K562 (cell line): ENCODE measurements around the gene AIRE. TPM values are rescaled to one million over a fixed set of nuclear protein-coding genes. Genes with fewer than 3 reads are reported as not detected.

Experiments
- ARID2 ChIP-seq: fragments of 450-650 bp; IDR thresholded peaks from 2 replicates; pipeline ENCODE4 v1.6.1; 2017; ENCODE audit warnings: antibody characterized with exemption, mild to moderate bottlenecking
- PTBP1 ChIP-seq: fragments of 200-400 bp; formaldehyde crosslinking; IDR thresholded peaks from 2 replicates; pipeline ENCODE4 v1.6.1; 2017; ENCODE audit warnings: low read depth, low read length
- ZBTB7A ChIP-seq: IDR thresholded peaks from 2 replicates; pipeline ENCODE4 v1.6.1; 2011; ENCODE audit warnings: low read depth, mild to moderate bottlenecking, low read length, moderate library complexity, borderline replicate concordance; ENCODE audit not compliant: control insufficient read depth
- ZNF121 ChIP-seq: sonication (generic); formaldehyde crosslinking; conservative IDR thresholded peaks from 2 replicates; pipeline ENCODE4 v1.8.0; 2022; ENCODE audit warnings: missing genetic modification reagents
- polyA plus RNA-seq, 8 experiments: library from polyadenylated mRNA; depleted of rRNA in 4 of 8; stranded (reverse) in 5 of 8; unstranded in 3 of 8; fragments of >200 nt; fragmentation: Nextera tagmentation in 2 of 8; fragmentation: Illumina TruSeq in 1 of 8; extraction: Ambion mirVana in 2 of 8; extraction: Trizol in 1 of 8; gene quantifications; 2 replicates each; pipeline versions ENCODE4 v1.2.1 to v1.2.3, GENCODE V29; 2011 to 2014; ENCODE audit warnings: inconsistent platforms in 1 of 8, missing spikeins in 1 of 8
- total RNA-seq, 7 experiments: library from RNA; depleted of rRNA in 6 of 7; stranded (reverse); fragments of >200 nt in 6 of 7; fragmentation: Illumina TruSeq in 2 of 7; extraction: Trizol in 2 of 7; gene quantifications; 2 replicates each; pipeline versions ENCODE4 v1.2.1 to v1.2.3, GENCODE V29; 2011 to 2021; ENCODE audit warnings: low replicate concordance in 1 of 7
- TF ChIP-seq, protein P1 (sequence below), 2 experiments: IDR thresholded peaks; 2 replicates each; pipeline ENCODE4 v1.6.1; 2012; ENCODE audit warnings: improper control_type of control experiment in 2 of 2, low read depth in 2 of 2, low read length in 2 of 2, borderline replicate concordance in 1 of 2
- TF ChIP-seq, protein P2 (sequence below), 3 experiments: fragments of 200-800 bp in 1 of 3; sonication (Bioruptor generic) in 1 of 3; sonication (generic) in 1 of 3; formaldehyde crosslinking in 1 of 3; IDR thresholded peaks; 2 replicates each; pipeline versions ENCODE4 v1.6.1 to v1.8.0; 2016 to 2022; ENCODE audit warnings: mild to moderate bottlenecking in 2 of 3, missing compliant biosample characterization in 2 of 3, missing genetic modification characterization in 2 of 3, missing genetic modification reagents in 1 of 3
- TF ChIP-seq, protein P3 (sequence below): sonication (generic); formaldehyde crosslinking; IDR thresholded peaks from 2 replicates; pipeline ENCODE4 v1.8.1; 2023; ENCODE audit warnings: mild to moderate bottlenecking, missing genetic modification reagents
- TF ChIP-seq, protein P4 (sequence below), 2 experiments: IDR thresholded peaks; 2 replicates each; pipeline ENCODE4 v1.6.1; 2011; ENCODE audit warnings: borderline replicate concordance in 1 of 2, control low read depth in 1 of 2, low read depth in 1 of 2, low read length in 1 of 2, mild to moderate bottlenecking in 1 of 2, mixed read lengths in 1 of 2, moderate library complexity in 1 of 2; ENCODE audit not compliant: insufficient read depth in 1 of 2, insufficient read length in 1 of 2, poor library complexity in 1 of 2, severe bottlenecking in 1 of 2; ENCODE audit errors: extremely low read depth in 1 of 2
- TF ChIP-seq, protein P5 (sequence below): fragments of 250-450 bp; sonication (Bioruptor Pico); IDR thresholded peaks from 2 replicates; pipeline ENCODE4 v1.5.0; 2021
- TF ChIP-seq, protein P6 (sequence below): sonication (generic); formaldehyde crosslinking; IDR thresholded peaks from 2 replicates; pipeline ENCODE4 v1.8.0; 2022; ENCODE audit warnings: mild to moderate bottlenecking, missing genetic modification reagents

The AIRE gene
- total and polyA plus RNA-seq, 9 of the 15 experiments (the other 6 are each of a cell fraction or from before 2014, with no cell fraction given), result 0.01 TPM; not detected in 8

DNA sequence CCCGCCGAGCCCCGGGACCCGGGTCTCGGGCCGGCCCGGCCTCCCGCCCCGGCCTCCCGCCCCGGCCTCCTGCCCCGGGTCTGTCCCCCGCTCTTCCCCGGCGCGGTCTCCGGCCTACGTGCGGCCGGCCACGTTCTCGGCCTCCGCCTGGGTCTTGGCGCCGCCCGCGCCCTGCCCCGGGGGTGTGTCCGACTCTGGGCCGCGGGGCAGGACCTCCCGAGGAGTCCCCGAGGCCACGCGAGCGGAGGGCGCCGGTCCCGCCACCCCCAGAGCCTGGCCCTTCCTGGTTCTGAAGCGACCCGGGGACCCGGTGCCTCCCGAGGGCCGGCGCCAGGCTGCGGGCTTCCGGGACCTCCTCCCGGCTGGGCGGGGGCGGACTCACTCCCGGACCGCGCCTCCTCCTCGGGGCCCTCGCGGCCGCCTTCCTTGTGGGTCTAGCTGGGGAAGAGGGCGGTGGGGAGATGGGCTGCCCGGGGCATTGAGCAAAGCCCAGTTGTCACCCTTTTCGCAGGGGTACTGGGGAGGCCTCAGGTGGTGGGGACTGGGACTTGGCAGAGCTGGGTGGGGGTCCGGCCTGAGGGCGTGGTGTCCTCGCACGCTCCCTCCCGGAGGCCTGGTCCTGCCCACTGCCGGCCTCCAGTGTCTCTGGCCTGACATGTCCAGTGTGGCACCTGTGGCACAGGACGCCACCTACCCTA is 14.7 kb downstream of the AIRE start (continued):
- TF ChIP-seq, protein P1, sequence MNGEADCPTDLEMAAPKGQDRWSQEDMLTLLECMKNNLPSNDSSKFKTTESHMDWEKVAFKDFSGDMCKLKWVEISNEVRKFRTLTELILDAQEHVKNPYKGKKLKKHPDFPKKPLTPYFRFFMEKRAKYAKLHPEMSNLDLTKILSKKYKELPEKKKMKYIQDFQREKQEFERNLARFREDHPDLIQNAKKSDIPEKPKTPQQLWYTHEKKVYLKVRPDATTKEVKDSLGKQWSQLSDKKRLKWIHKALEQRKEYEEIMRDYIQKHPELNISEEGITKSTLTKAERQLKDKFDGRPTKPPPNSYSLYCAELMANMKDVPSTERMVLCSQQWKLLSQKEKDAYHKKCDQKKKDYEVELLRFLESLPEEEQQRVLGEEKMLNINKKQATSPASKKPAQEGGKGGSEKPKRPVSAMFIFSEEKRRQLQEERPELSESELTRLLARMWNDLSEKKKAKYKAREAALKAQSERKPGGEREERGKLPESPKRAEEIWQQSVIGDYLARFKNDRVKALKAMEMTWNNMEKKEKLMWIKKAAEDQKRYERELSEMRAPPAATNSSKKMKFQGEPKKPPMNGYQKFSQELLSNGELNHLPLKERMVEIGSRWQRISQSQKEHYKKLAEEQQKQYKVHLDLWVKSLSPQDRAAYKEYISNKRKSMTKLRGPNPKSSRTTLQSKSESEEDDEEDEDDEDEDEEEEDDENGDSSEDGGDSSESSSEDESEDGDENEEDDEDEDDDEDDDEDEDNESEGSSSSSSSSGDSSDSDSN (IDR thresholded peaks at IDR 0.05; ENCODE audit: borderline replicate concordance in 1 of 2, low read depth in 2 of 2, low read length in 2 of 2), result 0 out of 4 replicates have a peak, but pooled peaks of 1 of the 2 experiments have one; percentile 68
- TF ChIP-seq, protein P2, sequence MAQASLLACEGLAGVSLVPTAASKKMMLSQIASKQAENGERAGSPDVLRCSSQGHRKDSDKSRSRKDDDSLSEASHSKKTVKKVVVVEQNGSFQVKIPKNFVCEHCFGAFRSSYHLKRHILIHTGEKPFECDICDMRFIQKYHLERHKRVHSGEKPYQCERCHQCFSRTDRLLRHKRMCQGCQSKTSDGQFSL (CRISPR knock-in tag; IDR thresholded peaks at IDR 0.05), result no peak
- TF ChIP-seq, protein P2 (tag; IDR thresholded peaks at IDR 0.05), result no peak
- TF ChIP-seq, protein P3, sequence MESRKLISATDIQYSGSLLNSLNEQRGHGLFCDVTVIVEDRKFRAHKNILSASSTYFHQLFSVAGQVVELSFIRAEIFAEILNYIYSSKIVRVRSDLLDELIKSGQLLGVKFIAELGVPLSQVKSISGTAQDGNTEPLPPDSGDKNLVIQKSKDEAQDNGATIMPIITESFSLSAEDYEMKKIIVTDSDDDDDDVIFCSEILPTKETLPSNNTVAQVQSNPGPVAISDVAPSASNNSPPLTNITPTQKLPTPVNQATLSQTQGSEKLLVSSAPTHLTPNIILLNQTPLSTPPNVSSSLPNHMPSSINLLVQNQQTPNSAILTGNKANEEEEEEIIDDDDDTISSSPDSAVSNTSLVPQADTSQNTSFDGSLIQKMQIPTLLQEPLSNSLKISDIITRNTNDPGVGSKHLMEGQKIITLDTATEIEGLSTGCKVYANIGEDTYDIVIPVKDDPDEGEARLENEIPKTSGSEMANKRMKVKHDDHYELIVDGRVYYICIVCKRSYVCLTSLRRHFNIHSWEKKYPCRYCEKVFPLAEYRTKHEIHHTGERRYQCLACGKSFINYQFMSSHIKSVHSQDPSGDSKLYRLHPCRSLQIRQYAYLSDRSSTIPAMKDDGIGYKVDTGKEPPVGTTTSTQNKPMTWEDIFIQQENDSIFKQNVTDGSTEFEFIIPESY (CRISPR knock-in tag), result no peak
- no peak for TF ChIP-seq ARID2
- TF ChIP-seq, protein P4, sequence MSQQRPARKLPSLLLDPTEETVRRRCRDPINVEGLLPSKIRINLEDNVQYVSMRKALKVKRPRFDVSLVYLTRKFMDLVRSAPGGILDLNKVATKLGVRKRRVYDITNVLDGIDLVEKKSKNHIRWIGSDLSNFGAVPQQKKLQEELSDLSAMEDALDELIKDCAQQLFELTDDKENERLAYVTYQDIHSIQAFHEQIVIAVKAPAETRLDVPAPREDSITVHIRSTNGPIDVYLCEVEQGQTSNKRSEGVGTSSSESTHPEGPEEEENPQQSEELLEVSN (IDR thresholded peaks at IDR 0.05; ENCODE audit: borderline replicate concordance in 1 of 2, extremely low read depth in 1 of 2, insufficient read depth in 1 of 2, insufficient read length in 1 of 2, low read depth in 1 of 2, low read length in 1 of 2, poor library complexity in 1 of 2, severe bottlenecking in 1 of 2), result peak in 1 of 2 experiments; percentile 11
- TF ChIP-seq ZNF121 (CRISPR knock-in tag), result no peak
- TF ChIP-seq, protein P5, sequence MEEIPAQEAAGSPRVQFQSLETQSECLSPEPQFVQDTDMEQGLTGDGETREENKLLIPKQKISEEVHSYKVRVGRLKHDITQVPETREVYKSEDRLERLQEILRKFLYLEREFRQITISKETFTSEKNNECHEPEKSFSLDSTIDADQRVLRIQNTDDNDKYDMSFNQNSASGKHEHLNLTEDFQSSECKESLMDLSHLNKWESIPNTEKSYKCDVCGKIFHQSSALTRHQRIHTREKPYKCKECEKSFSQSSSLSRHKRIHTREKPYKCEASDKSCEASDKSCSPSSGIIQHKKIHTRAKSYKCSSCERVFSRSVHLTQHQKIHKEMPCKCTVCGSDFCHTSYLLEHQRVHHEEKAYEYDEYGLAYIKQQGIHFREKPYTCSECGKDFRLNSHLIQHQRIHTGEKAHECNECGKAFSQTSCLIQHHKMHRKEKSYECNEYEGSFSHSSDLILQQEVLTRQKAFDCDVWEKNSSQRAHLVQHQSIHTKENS (CRISPR knock-in tag), result no peak
- TF ChIP-seq PTBP1, result no peak
- peak; percentile 45; the same call in 1 of the 2 replicates for TF ChIP-seq ZBTB7A
- TF ChIP-seq, protein P6, sequence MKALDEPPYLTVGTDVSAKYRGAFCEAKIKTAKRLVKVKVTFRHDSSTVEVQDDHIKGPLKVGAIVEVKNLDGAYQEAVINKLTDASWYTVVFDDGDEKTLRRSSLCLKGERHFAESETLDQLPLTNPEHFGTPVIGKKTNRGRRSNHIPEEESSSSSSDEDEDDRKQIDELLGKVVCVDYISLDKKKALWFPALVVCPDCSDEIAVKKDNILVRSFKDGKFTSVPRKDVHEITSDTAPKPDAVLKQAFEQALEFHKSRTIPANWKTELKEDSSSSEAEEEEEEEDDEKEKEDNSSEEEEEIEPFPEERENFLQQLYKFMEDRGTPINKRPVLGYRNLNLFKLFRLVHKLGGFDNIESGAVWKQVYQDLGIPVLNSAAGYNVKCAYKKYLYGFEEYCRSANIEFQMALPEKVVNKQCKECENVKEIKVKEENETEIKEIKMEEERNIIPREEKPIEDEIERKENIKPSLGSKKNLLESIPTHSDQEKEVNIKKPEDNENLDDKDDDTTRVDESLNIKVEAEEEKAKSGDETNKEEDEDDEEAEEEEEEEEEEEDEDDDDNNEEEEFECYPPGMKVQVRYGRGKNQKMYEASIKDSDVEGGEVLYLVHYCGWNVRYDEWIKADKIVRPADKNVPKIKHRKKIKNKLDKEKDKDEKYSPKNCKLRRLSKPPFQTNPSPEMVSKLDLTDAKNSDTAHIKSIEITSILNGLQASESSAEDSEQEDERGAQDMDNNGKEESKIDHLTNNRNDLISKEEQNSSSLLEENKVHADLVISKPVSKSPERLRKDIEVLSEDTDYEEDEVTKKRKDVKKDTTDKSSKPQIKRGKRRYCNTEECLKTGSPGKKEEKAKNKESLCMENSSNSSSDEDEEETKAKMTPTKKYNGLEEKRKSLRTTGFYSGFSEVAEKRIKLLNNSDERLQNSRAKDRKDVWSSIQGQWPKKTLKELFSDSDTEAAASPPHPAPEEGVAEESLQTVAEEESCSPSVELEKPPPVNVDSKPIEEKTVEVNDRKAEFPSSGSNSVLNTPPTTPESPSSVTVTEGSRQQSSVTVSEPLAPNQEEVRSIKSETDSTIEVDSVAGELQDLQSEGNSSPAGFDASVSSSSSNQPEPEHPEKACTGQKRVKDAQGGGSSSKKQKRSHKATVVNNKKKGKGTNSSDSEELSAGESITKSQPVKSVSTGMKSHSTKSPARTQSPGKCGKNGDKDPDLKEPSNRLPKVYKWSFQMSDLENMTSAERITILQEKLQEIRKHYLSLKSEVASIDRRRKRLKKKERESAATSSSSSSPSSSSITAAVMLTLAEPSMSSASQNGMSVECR (CRISPR knock-in tag), result peak; percentile 81
